ENCODE results near the gene RHBDL1. TPM values are rescaled to one million over a fixed set of nuclear protein-coding genes. Genes with fewer than 3 reads are reported as not detected.
A peak's percentile ranks its signal among the peaks of the same experiment; 100 is the strongest.

RHBDL1 gene
- total and polyA plus RNA-seq, 9 of the 15 experiments (the other 6 are each of a cell fraction or from before 2014, with no cell fraction given): 0.03 to 5.6 (median 1.3) TPM; not detected in 1

DNA sequence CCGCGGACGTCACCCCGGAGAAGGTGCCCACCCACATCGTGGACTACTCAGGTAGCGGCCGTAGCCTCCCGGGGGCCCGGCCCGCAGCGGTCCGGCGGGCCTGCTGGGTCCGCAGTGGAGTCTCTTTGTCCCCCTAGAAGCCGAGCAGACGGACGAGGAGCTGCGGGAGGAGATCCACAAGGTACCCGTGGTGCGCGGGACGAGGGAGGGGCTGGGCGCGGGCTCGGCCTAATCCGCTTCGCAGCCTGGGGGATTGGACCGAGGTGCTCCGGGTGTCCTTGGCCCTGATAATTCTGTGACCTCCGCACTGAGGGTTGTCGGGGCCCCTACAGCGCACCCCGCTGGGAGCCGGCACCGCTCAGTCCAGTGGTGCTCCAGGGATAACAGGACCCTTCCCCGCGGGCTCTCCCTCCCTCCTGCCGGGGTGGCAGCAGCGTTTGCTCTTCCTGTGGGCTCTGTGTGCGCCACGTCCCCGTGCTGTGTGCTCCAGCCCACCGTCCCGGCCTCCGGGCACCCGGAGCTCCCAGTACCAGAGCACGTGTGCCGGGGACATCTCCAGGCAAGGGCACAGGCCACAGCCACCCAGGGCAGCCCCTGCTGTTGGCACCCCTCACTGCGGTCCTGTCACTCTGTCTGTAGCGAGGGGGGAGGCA, 6.8 kb upstream of the RHBDL1 start (continued):
- TF ChIP-seq SP2 (IDR thresholded peaks at IDR 0.05; ENCODE audit: extremely low read depth, low read depth, low read length, poor library complexity, severe bottlenecking) (no peak), POLR2B (IDR thresholded peaks at IDR 0.05; ENCODE audit: low read depth, partially characterized antibody) (no peak), SNIP1 (IDR thresholded peaks at IDR 0.05; ENCODE audit: low read depth) (no peak), FOXJ3 (CRISPR knock-in tag; IDR thresholded peaks at IDR 0.05) (no peak), CAMTA2 (CRISPR knock-in tag; conservative IDR thresholded peaks at IDR 0.05) (no peak), BCOR (IDR thresholded peaks at IDR 0.05) (no peak), ETS2 (tag; IDR thresholded peaks at IDR 0.05; ENCODE audit: borderline replicate concordance, poor library complexity, severe bottlenecking) (no peak), ZNF263 (CRISPR knock-in tag; IDR thresholded peaks at IDR 0.05; ENCODE audit: borderline replicate concordance) (peak; percentile 61; the same call in 1 of the 2 replicates), KAT8 (IDR thresholded peaks at IDR 0.05; ENCODE audit: low read depth) (no peak), ZNF699 (CRISPR knock-in tag; IDR thresholded peaks at IDR 0.05; ENCODE audit: insufficient replicate concordance) (no peak), MAZ (CRISPR knock-in tag; conservative IDR thresholded peaks at IDR 0.05 in 1 of 2, IDR thresholded peaks at IDR 0.05 in 1 of 2) (no peak), XRCC4 (IDR thresholded peaks at IDR 0.05; ENCODE audit: extremely low read depth, insufficient read depth, insufficient read length) (no peak), PYGO2 (tag; IDR thresholded peaks at IDR 0.05) (no peak), RBFOX2 (IDR thresholded peaks at IDR 0.05; ENCODE audit: low read depth, low read length) (peak; percentile 7; the same call in 1 of the 2 replicates), KDM1A (IDR thresholded peaks at IDR 0.05) (no peak), PRMT5 (CRISPR knock-in tag; IDR thresholded peaks at IDR 0.05) (no peak), POLR3A (IDR thresholded peaks at IDR 0.05; ENCODE audit: borderline replicate concordance, extremely low read depth, insufficient read depth, insufficient read length) (no peak), FOXP1 (CRISPR knock-in tag; IDR thresholded peaks at IDR 0.05) (no peak), RBBP5 (IDR thresholded peaks at IDR 0.05; ENCODE audit: borderline replicate concordance, insufficient read depth, low read length, poor library complexity, severe bottlenecking) (peak; percentile 25), PHF20 (IDR thresholded peaks at IDR 0.05; ENCODE audit: partially characterized antibody) (no peak), ZNF174 (CRISPR knock-in tag; IDR thresholded peaks at IDR 0.05) (no peak), SNRNP70 (optimal IDR thresholded peaks at IDR 0.05; ENCODE audit: low read depth, low read length) (no peak), THAP7 (CRISPR knock-in tag; IDR thresholded peaks at IDR 0.05) (no peak), ESRRB (CRISPR knock-in tag; IDR thresholded peaks at IDR 0.05; ENCODE audit: borderline replicate concordance) (no peak)
- TF ChIP-seq, protein P1, sequence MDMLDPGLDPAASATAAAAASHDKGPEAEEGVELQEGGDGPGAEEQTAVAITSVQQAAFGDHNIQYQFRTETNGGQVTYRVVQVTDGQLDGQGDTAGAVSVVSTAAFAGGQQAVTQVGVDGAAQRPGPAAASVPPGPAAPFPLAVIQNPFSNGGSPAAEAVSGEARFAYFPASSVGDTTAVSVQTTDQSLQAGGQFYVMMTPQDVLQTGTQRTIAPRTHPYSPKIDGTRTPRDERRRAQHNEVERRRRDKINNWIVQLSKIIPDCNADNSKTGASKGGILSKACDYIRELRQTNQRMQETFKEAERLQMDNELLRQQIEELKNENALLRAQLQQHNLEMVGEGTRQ (CRISPR knock-in tag; IDR thresholded peaks at IDR 0.05): 0 out of 2 replicates have a peak, but pooled peaks have one; percentile 13
- TF ChIP-seq, protein P2, sequence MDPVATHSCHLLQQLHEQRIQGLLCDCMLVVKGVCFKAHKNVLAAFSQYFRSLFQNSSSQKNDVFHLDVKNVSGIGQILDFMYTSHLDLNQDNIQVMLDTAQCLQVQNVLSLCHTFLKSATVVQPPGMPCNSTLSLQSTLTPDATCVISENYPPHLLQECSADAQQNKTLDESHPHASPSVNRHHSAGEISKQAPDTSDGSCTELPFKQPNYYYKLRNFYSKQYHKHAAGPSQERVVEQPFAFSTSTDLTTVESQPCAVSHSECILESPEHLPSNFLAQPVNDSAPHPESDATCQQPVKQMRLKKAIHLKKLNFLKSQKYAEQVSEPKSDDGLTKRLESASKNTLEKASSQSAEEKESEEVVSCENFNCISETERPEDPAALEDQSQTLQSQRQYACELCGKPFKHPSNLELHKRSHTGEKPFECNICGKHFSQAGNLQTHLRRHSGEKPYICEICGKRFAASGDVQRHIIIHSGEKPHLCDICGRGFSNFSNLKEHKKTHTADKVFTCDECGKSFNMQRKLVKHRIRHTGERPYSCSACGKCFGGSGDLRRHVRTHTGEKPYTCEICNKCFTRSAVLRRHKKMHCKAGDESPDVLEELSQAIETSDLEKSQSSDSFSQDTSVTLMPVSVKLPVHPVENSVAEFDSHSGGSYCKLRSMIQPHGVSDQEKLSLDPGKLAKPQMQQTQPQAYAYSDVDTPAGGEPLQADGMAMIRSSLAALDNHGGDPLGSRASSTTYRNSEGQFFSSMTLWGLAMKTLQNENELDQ (CRISPR knock-in tag; IDR thresholded peaks at IDR 0.05; ENCODE audit: borderline replicate concordance): no peak

All from K562 (cell line).